ENCODE data around the gene AMMECR1. TPM values are rescaled to one million over a fixed set of nuclear protein-coding genes. Genes with fewer than 3 reads are reported as not detected.
A peak's percentile ranks its signal among the peaks of the same experiment; 100 is the strongest.

AMMECR1 gene
- total and polyA plus RNA-seq, 2 experiments from 2014 or later: 16.9 to 32.5 TPM

DNA sequence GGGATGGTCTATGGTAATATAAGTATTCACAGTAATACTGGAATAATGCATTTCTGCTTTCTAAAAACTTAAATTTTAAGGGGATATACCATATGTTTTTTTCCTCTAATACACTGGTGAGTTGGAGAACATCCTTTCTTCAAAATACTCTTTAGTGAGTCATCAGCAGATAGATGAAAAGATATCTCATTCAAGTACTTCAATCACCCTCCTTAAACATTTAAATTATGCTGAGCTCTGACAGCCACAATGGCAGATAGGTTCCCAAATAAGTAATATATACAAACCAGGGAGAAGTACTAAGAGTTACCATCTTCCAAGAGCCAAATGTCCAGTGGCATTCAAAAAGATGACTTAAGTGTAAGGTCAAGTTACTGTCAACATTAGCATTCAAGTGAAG is 52.2 kb downstream of the AMMECR1 start (continued):
- TF ChIP-seq, protein P1, sequence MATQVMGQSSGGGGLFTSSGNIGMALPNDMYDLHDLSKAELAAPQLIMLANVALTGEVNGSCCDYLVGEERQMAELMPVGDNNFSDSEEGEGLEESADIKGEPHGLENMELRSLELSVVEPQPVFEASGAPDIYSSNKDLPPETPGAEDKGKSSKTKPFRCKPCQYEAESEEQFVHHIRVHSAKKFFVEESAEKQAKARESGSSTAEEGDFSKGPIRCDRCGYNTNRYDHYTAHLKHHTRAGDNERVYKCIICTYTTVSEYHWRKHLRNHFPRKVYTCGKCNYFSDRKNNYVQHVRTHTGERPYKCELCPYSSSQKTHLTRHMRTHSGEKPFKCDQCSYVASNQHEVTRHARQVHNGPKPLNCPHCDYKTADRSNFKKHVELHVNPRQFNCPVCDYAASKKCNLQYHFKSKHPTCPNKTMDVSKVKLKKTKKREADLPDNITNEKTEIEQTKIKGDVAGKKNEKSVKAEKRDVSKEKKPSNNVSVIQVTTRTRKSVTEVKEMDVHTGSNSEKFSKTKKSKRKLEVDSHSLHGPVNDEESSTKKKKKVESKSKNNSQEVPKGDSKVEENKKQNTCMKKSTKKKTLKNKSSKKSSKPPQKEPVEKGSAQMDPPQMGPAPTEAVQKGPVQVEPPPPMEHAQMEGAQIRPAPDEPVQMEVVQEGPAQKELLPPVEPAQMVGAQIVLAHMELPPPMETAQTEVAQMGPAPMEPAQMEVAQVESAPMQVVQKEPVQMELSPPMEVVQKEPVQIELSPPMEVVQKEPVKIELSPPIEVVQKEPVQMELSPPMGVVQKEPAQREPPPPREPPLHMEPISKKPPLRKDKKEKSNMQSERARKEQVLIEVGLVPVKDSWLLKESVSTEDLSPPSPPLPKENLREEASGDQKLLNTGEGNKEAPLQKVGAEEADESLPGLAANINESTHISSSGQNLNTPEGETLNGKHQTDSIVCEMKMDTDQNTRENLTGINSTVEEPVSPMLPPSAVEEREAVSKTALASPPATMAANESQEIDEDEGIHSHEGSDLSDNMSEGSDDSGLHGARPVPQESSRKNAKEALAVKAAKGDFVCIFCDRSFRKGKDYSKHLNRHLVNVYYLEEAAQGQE (IDR thresholded peaks at IDR 0.05; ENCODE audit: unreplicated experiment): no peak
- TF ChIP-seq EZH2 (IDR thresholded peaks at IDR 0.05; ENCODE audit: low read depth, unreplicated experiment) (no peak), NANOG (IDR thresholded peaks at IDR 0.05; ENCODE audit: borderline replicate concordance) (no peak), JUNB (IDR thresholded peaks at IDR 0.05; ENCODE audit: unreplicated experiment) (no peak)

GRCh38 chrX:110259117-110259516 is 58.8 kb downstream of the AMMECR1 start:
- no peak for TF ChIP-seq ZNF462 (CRISPR knock-in tag; IDR thresholded peaks at IDR 0.05)
- TF ChIP-seq CREB1 (CRISPR knock-in tag; IDR thresholded peaks at IDR 0.05; ENCODE audit: low read depth): no peak

More at GRCh38 chrX:110259117-110259516, 58.8 kb downstream of the AMMECR1 start:
- Histone ChIP-seq H4K20me1 (replicated peaks; ENCODE audit: insufficient read depth) (no peaks in the 10 kb centered on the region), H3K27ac (ENCODE audit: low read depth) (no peak overlapping the region; the same call in 1 of the 2 replicates), H2AFZ (no peak overlapping the region), H3K4me3 (no peak overlapping the region), H3K79me2 (replicated peaks; ENCODE audit: insufficient read depth) (peaks cover 18% of the 10 kb centered on the region), H3K4me1 (ENCODE audit: insufficient read depth) (peaks cover 16% of the 10 kb centered on the region), H3K4me2 (no peak overlapping the region), H3K27me3 (ENCODE audit: insufficient read depth) (no peaks in the 10 kb centered on the region), H3K36me3 (ENCODE audit: insufficient read depth) (no peaks in the 10 kb centered on the region), H3F3A (replicated peaks; ENCODE audit: low read depth) (no peaks in the 10 kb centered on the region), H3K9me2 (ENCODE audit: insufficient read depth) (no peaks in the 10 kb centered on the region)
- H3K4me1 Mint-ChIP-seq: peaks cover 27% of the 10 kb centered on the region
- peak overlapping the region; percentile 52; the same call in 1 of the 2 replicates for H3K27ac Mint-ChIP-seq
- H3K27me3 Mint-ChIP-seq (ENCODE audit: insufficient read depth, low read depth, poor library complexity): no peaks in the 10 kb centered on the region
- H3K4me3 Mint-ChIP-seq: no peak overlapping the region
- no peak for ATAC-seq
- H3K9me3 Mint-ChIP-seq: no peaks in the 10 kb centered on the region
- no peaks in the 10 kb centered on the region for H3K36me3 Mint-ChIP-seq (ENCODE audit: low read depth)
- DNase-seq (ENCODE audit: low spot score): no peak

Measured in GM23338 (cell line).